A549 (cell line): ENCODE measurements around the gene ACKR2. TPM values are rescaled to one million over a fixed set of nuclear protein-coding genes. Genes with fewer than 3 reads are reported as not detected.

Source experiments
- ATAC-seq, 2 experiments: fragments of 200-7000 bp in 1 of 2; fragments of >200 bp in 1 of 2; cut with Nextera tagmentation in 1 of 2; cut with Tn5 transposase in 1 of 2; 3 replicates each; pipeline versions ENCODE4 v1.8.0 to v1.9.1; 2018 to 2020; ENCODE audit warnings: mild to moderate bottlenecking in 1 of 2, moderate library complexity in 1 of 2
- CTCF ChIA-PET: fragments of 300-600 bp; sonication (Branson Sonifier 250); formaldehyde crosslinking; extraction: SDS; loops from one replicate; lab custom pipeline; 2021; ENCODE audit warnings: antibody characterized with exemption, inconsistent platforms; lab: Yijun Ruan, JAX
- POLR2A ChIA-PET: fragments of 350-600 bp; formaldehyde crosslinking; extraction: SDS; loops from one replicate; lab custom pipeline; 2021; ENCODE audit warnings: antibody characterized with exemption, inconsistent platforms; lab: Yijun Ruan, JAX
- DNase-seq, 2 experiments: peaks; one replicate each; pipeline versions ENCODE4 v3.0.0 to v3.0.0-alpha.2; 2011 to 2016; ENCODE audit warnings: low read depth in 1 of 2, low spot score in 1 of 2
- FAIRE-seq: peaks from 2 replicates; lab custom pipeline; 2011; peaks lifted over from hg19 to GRCh38; lab: Jason Lieb, UNC
- H3K27ac ChIP-seq, 2 experiments: fragments of >200 bp; sonication (Bioruptor Twin); formaldehyde crosslinking; 3 replicates each; pipeline ENCODE4 v1.5.1; 2016 to 2017
- H3K4me1 ChIP-seq: fragments of >200 bp; sonication (Bioruptor Twin); formaldehyde crosslinking; 3 replicates; pipeline ENCODE4 v1.6.1; 2016
- H3K4me2 ChIP-seq: fragments of >200 bp; sonication (Bioruptor Twin); formaldehyde crosslinking; 3 replicates; pipeline ENCODE4 v1.6.1; 2016
- H3K4me3 ChIP-seq: fragments of >200 bp; sonication (Bioruptor Twin); formaldehyde crosslinking; 3 replicates; pipeline ENCODE4 v1.5.1; 2016
- H3K9me3 ChIP-seq: fragments of >200 bp; sonication (Bioruptor Twin); formaldehyde crosslinking; 3 replicates; pipeline ENCODE4 v1.6.1; 2016
- ATOH8 ChIP-seq: fragments of 250-450 bp; sonication (Bioruptor Pico); IDR thresholded peaks from 2 replicates; pipeline ENCODE4 v1.5.0; 2020; ENCODE audit warnings: low read depth, mild to moderate bottlenecking, moderate library complexity
- CTCF ChIP-seq: fragments of >200 bp; sonication (Bioruptor Twin); formaldehyde crosslinking; IDR thresholded peaks from 3 replicates; pipeline ENCODE4 v1.5.1; 2016
- EP300 ChIP-seq, 2 experiments: fragments of >200 bp; sonication (Bioruptor Twin); formaldehyde crosslinking; IDR thresholded peaks; 2 replicates in 1 of 2; 3 replicates in 1 of 2; pipeline ENCODE4 v1.6.1; 2016 to 2017
- FOSB ChIP-seq: fragments of 250-450 bp; sonication (Bioruptor Pico); IDR thresholded peaks from 2 replicates; pipeline ENCODE4 v1.5.0; 2020; ENCODE audit warnings: mild to moderate bottlenecking, moderate library complexity
- FOXS1 ChIP-seq: fragments of 250-450 bp; sonication (Bioruptor Pico); IDR thresholded peaks from 2 replicates; pipeline ENCODE4 v1.5.0; 2020; ENCODE audit warnings: mild to moderate bottlenecking, moderate library complexity
- HOXA7 ChIP-seq: fragments of 250-450 bp; sonication (Bioruptor Pico); IDR thresholded peaks from 2 replicates; pipeline ENCODE4 v1.5.0; 2020; ENCODE audit warnings: mild to moderate bottlenecking, moderate library complexity
- JUN ChIP-seq, 2 experiments: fragments of >200 bp; sonication (Bioruptor Twin); formaldehyde crosslinking; IDR thresholded peaks; 2 replicates in 1 of 2; 3 replicates in 1 of 2; pipeline ENCODE4 v1.6.1; 2016 to 2017
- POLR2AphosphoS2 ChIP-seq: conservative IDR thresholded peaks from 2 replicates; pipeline ENCODE4 v1.6.1; 2012; ENCODE audit warnings: low read length, improper control_type of control experiment, inconsistent platforms
- RARB ChIP-seq: fragments of 250-450 bp; sonication (Bioruptor Pico); IDR thresholded peaks from 2 replicates; pipeline ENCODE4 v1.8.0; 2021; ENCODE audit warnings: mild to moderate bottlenecking, moderate library complexity
- REST ChIP-seq: fragments of 200-600 bp; sonication (generic); IDR thresholded peaks from 2 replicates; pipeline ENCODE4 v1.6.1; 2016; ENCODE audit warnings: antibody characterized with exemption, mild to moderate bottlenecking, moderate library complexity
- RFX5 ChIP-seq: fragments of 450-650 bp; IDR thresholded peaks from 2 replicates; pipeline ENCODE4 v1.7.1; 2014; ENCODE audit warnings: antibody characterized with exemption, mild to moderate bottlenecking, moderate library complexity
- RNF2 ChIP-seq: fragments of 200-600 bp; sonication (generic); IDR thresholded peaks from 2 replicates; pipeline ENCODE4 v1.6.1; 2016; ENCODE audit warnings: low read depth, mild to moderate bottlenecking, antibody characterized with exemption, moderate library complexity, borderline replicate concordance
- TP53 ChIP-seq: fragments of 250-450 bp; sonication (Bioruptor Pico); IDR thresholded peaks from 2 replicates; pipeline ENCODE4 v1.5.0; 2021; ENCODE audit warnings: mild to moderate bottlenecking, moderate library complexity
- USF2 ChIP-seq: fragments of 450-650 bp; IDR thresholded peaks from 2 replicates; pipeline ENCODE4 v1.6.1; 2014; ENCODE audit warnings: antibody characterized with exemption
- ZFP36 ChIP-seq: fragments of 450-650 bp; IDR thresholded peaks from 2 replicates; pipeline ENCODE4 v1.6.1; 2014; ENCODE audit warnings: borderline replicate concordance; ENCODE audit not compliant: partially characterized antibody
- ZSCAN20 ChIP-seq: fragments of 250-450 bp; sonication (Bioruptor Pico); IDR thresholded peaks from 2 replicates; pipeline ENCODE4 v1.8.0; 2022; ENCODE audit warnings: mild to moderate bottlenecking, moderate library complexity
- WGBS: methylation state at CpG from one replicate; pipeline ENCODE4 v1.1.6; 2017; ENCODE audit errors: missing lambda C conversion rate; 5-methylcytosine and 5-hydroxymethylcytosine counted together
- polyA plus RNA-seq, 4 experiments: library from polyadenylated mRNA; depleted of rRNA in 3 of 4; stranded (reverse); fragments of >200 nt; fragmentation: RNase III in 1 of 4; extraction: RNeasy Plus Mini Kit Qiagen cat#74134 plus additional on column Dnase treatment in 1 of 4; gene quantifications; 2 replicates in 3 of 4; 3 replicates in 1 of 4; pipeline ENCODE4 v1.2.3, GENCODE V29; 2011 to 2017

The ACKR2 gene
- polyA plus RNA-seq, 2 of the 4 experiments (the other 2 are of a cell fraction) = 0.06 TPM; not detected in 1

- 0% methylated on average over 1 of the region's 1 CpG for WGBS
- no peak for TF ChIP-seq CTCF
- no peak for TF ChIP-seq ZSCAN20 (CRISPR knock-in tag)
- no peak for TF ChIP-seq REST
- TF ChIP-seq ZFP36 = no peak
- TF ChIP-seq RFX5 = no peak
- no peak for TF ChIP-seq TP53
- TF ChIP-seq HOXA7 (CRISPR knock-in tag) = no peak
- DNase-seq = no peak
- ATAC-seq = no peak
- POLR2A ChIA-PET = no interaction called here
- FAIRE-seq = no peak
- Histone ChIP-seq H3K4me1 (no peaks in the 10 kb centered on the region), H3K4me3 (no peak overlapping the region), H3K9me3 (no peaks in the 10 kb centered on the region), H3K4me2 (no peak overlapping the region), H3K27ac (no peak overlapping the region)
- CTCF ChIA-PET = interaction anchor here (0.9 kb wide), 1 partner anchor 37 kb away, joined by 3 read pairs; no protein-coding TSS in a partner anchor
Observed at GRCh38 chr3:42876401-42876800, 67.2 kb downstream of the ACKR2 start.

- POLR2A ChIA-PET = no interaction called here
Observed at GRCh38 chr3:42876940-42877720, 67.9 kb downstream of the ACKR2 start.

GRCh38 chr3:42877881-42878280 is 68.6 kb downstream of the ACKR2 start:
- DNase-seq (no peak), ATAC-seq (no peak), FAIRE-seq (no peak)
- no peak for TF ChIP-seq USF2
- no peak for TF ChIP-seq ZFP36
- no peak for TF ChIP-seq ATOH8 (CRISPR knock-in tag)
- TF ChIP-seq RFX5 = no peak
- no peak for TF ChIP-seq JUN (IDR thresholded peaks at IDR 0.05)
- no peak for TF ChIP-seq RARB (CRISPR knock-in tag)
- no peak for TF ChIP-seq RNF2
- no peak for TF ChIP-seq ZSCAN20 (CRISPR knock-in tag)
- no peak for TF ChIP-seq TP53
- no peak for TF ChIP-seq FOXS1 (CRISPR knock-in tag)
- no peak for TF ChIP-seq FOSB
- Histone ChIP-seq H3K27ac (no peak overlapping the region), H3K4me2 (no peak overlapping the region), H3K9me3 (no peaks in the 10 kb centered on the region), H3K4me3 (no peak overlapping the region), H3K4me1 (no peaks in the 10 kb centered on the region)
- ChIA-PET POLR2A (no interaction called here), CTCF (interaction anchor here (2.1 to 2.3 kb wide), 2 partner anchors 8 to 97 kb away, joined by 4 to 14 read pairs; no protein-coding TSS in a partner anchor)
- WGBS = 38% methylated on average over 2 of the region's 2 CpGs

More at GRCh38 chr3:42876940-42877720, 67.9 kb downstream of the ACKR2 start:
- ATAC-seq (no peak), DNase-seq (no peak), FAIRE-seq (no peak)
- CTCF ChIA-PET = no interaction called here
- H3K9me3 ChIP-seq = no peaks in the 10 kb centered on the region
- H3K4me2 ChIP-seq = no peak overlapping the region
- H3K4me3 ChIP-seq = no peak overlapping the region
- TF ChIP-seq POLR2AphosphoS2 (no peak), RFX5 (no peak), EP300 (IDR thresholded peaks at IDR 0.05) (no peak)
- 23% methylated on average over 7 of the region's 7 CpGs for WGBS
- no peak overlapping the region for H3K27ac ChIP-seq
- no peaks in the 10 kb centered on the region for H3K4me1 ChIP-seq
